ENCODE data around the gene SIM2. TPM values are rescaled to one million over a fixed set of nuclear protein-coding genes. Genes with fewer than 3 reads are reported as not detected.

Gene SIM2
- total RNA-seq, 1 experiment from 2014 or later = not detected

- Histone ChIP-seq H4K91ac (ENCODE audit: insufficient read length, low read depth, low read length) (no peak overlapping the region), H2BK5ac (ENCODE audit: insufficient read length, low read length) (no peak overlapping the region), H3K27me3 (ENCODE audit: insufficient read depth, low read length) (peaks cover 79% of the 10 kb centered on the region), H4K20me1 (ENCODE audit: control insufficient read depth, insufficient read depth, insufficient read length) (peaks cover 2% of the 10 kb centered on the region), H2AFZ (ENCODE audit: low read length) (no peak overlapping the region), H3K4me1 (ENCODE audit: insufficient read depth, low read length) (0 out of 2 replicates have a peak, but pooled peaks cover 2% of the 10 kb centered on the region), H3K23ac (ENCODE audit: insufficient read length, low read depth, low read length) (no peak overlapping the region), H3K4me2 (ENCODE audit: insufficient read depth, insufficient read length, low read length) (peak overlapping the region; percentile 13), H3T11ph (ENCODE audit: low read length) (no peak overlapping the region), H3K79me1 (ENCODE audit: insufficient read depth, low read depth, low read length, poor library complexity, severe bottlenecking) (no peaks in the 10 kb centered on the region), H2BK120ac (ENCODE audit: low read depth, low read length, poor library complexity, severe bottlenecking) (no peak overlapping the region), H3K79me2 (ENCODE audit: insufficient read depth, low read length) (no peaks in the 10 kb centered on the region), H3K18ac (ENCODE audit: insufficient read length, low read depth, low read length) (no peak overlapping the region), H2BK20ac (ENCODE audit: low read depth, low read length, poor library complexity, severe bottlenecking) (no peak overlapping the region), H3K27ac (ENCODE audit: insufficient read length, low read depth, low read length) (no peak overlapping the region), H3K23me2 (ENCODE audit: insufficient read length, low read depth, low read length, poor library complexity, severe bottlenecking) (peaks cover 10% of the 10 kb centered on the region), H4K8ac (replicated peaks; ENCODE audit: insufficient read length, low read depth, low read length) (no peak overlapping the region), H3K4ac (ENCODE audit: low read depth, low read length) (no peak overlapping the region), H3K14ac (ENCODE audit: insufficient read depth, low read length) (no peak overlapping the region), H3K9ac (ENCODE audit: extremely low read depth, insufficient read length, low read length) (no peak overlapping the region), H4K5ac (ENCODE audit: insufficient read length, low read depth, low read length) (no peak overlapping the region), H2BK12ac (ENCODE audit: insufficient read length, low read depth, low read length) (no peak overlapping the region), H2AK5ac (ENCODE audit: insufficient read length, low read length) (no peak overlapping the region), H2BK15ac (ENCODE audit: low read depth, low read length) (no peak overlapping the region; the same call in 1 of the 2 replicates), H3K56ac (ENCODE audit: insufficient read length, low read depth, low read length) (no peak overlapping the region), H3K9me3 (ENCODE audit: control insufficient read depth, low read depth, low read length) (no peaks in the 10 kb centered on the region)
- Mint-ChIP-seq H3K4me1 (peaks cover 39 to 57% of the 10 kb centered on the region in 2 experiments), H3K36me3 (ENCODE audit: insufficient read depth in 1 of 3, low read depth in 3 of 3) (peaks cover 0 to 4% (median 1%) of the 10 kb centered on the region in 3 experiments; a peak in 3 of 7 replicates), H3K27ac (no peak overlapping the region), H3K27me3 (ENCODE audit: low read depth) (peaks cover 100% of the 10 kb centered on the region), H3K9me3 (peaks cover 4 to 10% of the 10 kb centered on the region in 2 experiments; a peak in 3 of 5 replicates), H3K4me3 (peak overlapping the region in 1 of 2 experiments; percentile 74; a peak in 3 of 5 replicates)
- TF ChIP-seq CTCF (conservative IDR thresholded peaks at IDR 0.05) = 0 out of 3 replicates have a peak, but pooled peaks have one; percentile 15
- peak; percentile 63 for DNase-seq
- WGBS (ENCODE audit: extremely low coverage, insufficient read length, low lambda C conversion rate) = no CpG with 5 or more reads among the region's 32 CpGs
Observed at GRCh38 chr21:36706951-36707762, 8.2 kb downstream of the SIM2 start.

Data from H9 (cell line).